ENCODE data around the gene C17orf113. TPM values are rescaled to one million over a fixed set of nuclear protein-coding genes. Genes with fewer than 3 reads are reported as not detected.
A peak's percentile ranks its signal among the peaks of the same experiment; 100 is the strongest.

Gene C17orf113
- total and polyA plus RNA-seq, 2 of the 4 experiments (the other 2 are of a cell fraction): under 0.01 to 0.03 TPM

- Histone ChIP-seq H3K4ac (ENCODE audit: low read depth, low read length) (no peak overlapping the region), H4K20me1 (ENCODE audit: insufficient read depth, low read length) (no peaks in the 10 kb centered on the region), H2BK20ac (ENCODE audit: low read depth, low read length) (no peak overlapping the region), H3K23ac (ENCODE audit: low read depth, low read length) (no peak overlapping the region), H3K4me2 (ENCODE audit: low read depth, low read length) (no peak overlapping the region), H3K9me1 (ENCODE audit: insufficient read depth, low read length) (no peaks in the 10 kb centered on the region), H3K9me3 (ENCODE audit: control insufficient read depth, insufficient read depth, low read length) (no peaks in the 10 kb centered on the region), H3K27ac (ENCODE audit: insufficient read depth, low read length) (no peak overlapping the region), H2BK5ac (ENCODE audit: low read depth, low read length, poor library complexity, severe bottlenecking) (no peak overlapping the region), H3K79me1 (ENCODE audit: low read depth in 1 of 2, low read length in 2 of 2) (no peaks in the 10 kb centered on the region), H2AK9ac (replicated peaks; ENCODE audit: low read depth, low read length, poor library complexity) (peak overlapping the region; percentile 24), H2AFZ (replicated peaks; ENCODE audit: low read length, poor library complexity) (peak overlapping the region; percentile 21), H2BK120ac (ENCODE audit: low read depth, low read length) (no peak overlapping the region), H3K18ac (ENCODE audit: low read depth, low read length) (no peak overlapping the region), H3K36me3 (ENCODE audit: control insufficient read depth, insufficient read depth, low read length) (no peaks in the 10 kb centered on the region), H4K91ac (ENCODE audit: insufficient read depth, low read depth, low read length) (no peak overlapping the region), H2BK15ac (ENCODE audit: low read depth, low read length) (no peak overlapping the region), H3K4me3 (ENCODE audit: insufficient read depth, low read depth, low read length) (no peak overlapping the region), H3K56ac (ENCODE audit: extremely low read depth, insufficient read depth, low read length) (no peak overlapping the region), H2AK5ac (ENCODE audit: low read depth, low read length) (no peak overlapping the region), H3K9ac (ENCODE audit: low read depth, low read length) (no peak overlapping the region), H3K27me3 (ENCODE audit: control insufficient read depth, insufficient read depth, low read length) (peaks cover 47% of the 10 kb centered on the region), H4K5ac (ENCODE audit: low read depth, low read length) (no peak overlapping the region), H3K4me1 (ENCODE audit: control insufficient read depth, insufficient read depth, low read length) (no peaks in the 10 kb centered on the region), H3K14ac (replicated peaks; ENCODE audit: low read depth, low read length) (no peak overlapping the region), H4K8ac (ENCODE audit: low read depth in 2 of 2, low read length in 2 of 2) (no peak overlapping the region)
- in situ Hi-C loops (cut with MboI; ENCODE audit: low sequenced_read_pairs) (no loop called here), intact Hi-C loops (cut with micrococcal nuclease) (no loop called here), dilution Hi-C loops (cut with HindIII; ENCODE audit: low sequenced_read_pairs, unreplicated experiment) (no loop called here)
- TF ChIP-seq SMC3 (IDR thresholded peaks at IDR 0.05; ENCODE audit: low read depth, low read length) (no peak), MAZ (IDR thresholded peaks at IDR 0.05; ENCODE audit: borderline replicate concordance, low read depth, low read length) (no peak), RFX5 (IDR thresholded peaks at IDR 0.05; ENCODE audit: low read depth, low read length) (no peak), ELK1 (IDR thresholded peaks at IDR 0.05; ENCODE audit: borderline replicate concordance, low read depth, low read length) (no peak), USF2 (IDR thresholded peaks at IDR 0.05; ENCODE audit: low read depth, low read length) (no peak), MXI1 (IDR thresholded peaks at IDR 0.05; ENCODE audit: borderline replicate concordance, low read depth, low read length) (no peak), FOS (IDR thresholded peaks at IDR 0.05; ENCODE audit: low read depth, low read length) (no peak), BHLHE40 (IDR thresholded peaks at IDR 0.05; ENCODE audit: low read depth, low read length) (no peak), RCOR1 (IDR thresholded peaks at IDR 0.05; ENCODE audit: insufficient replicate concordance, low read length) (no peak), CTCF (conservative IDR thresholded peaks at IDR 0.05; ENCODE audit: low read depth, low read length) (no peak), NFE2L2 (IDR thresholded peaks at IDR 0.05; ENCODE audit: low read depth, low read length) (no peak), RAD21 (IDR thresholded peaks at IDR 0.05; ENCODE audit: low read length) (no peak), CEBPB (IDR thresholded peaks at IDR 0.05; ENCODE audit: low read depth, low read length) (no peak)
- no peak for DNase-seq
- 73% methylated on average over 3 of the region's 8 CpGs; no CpG with 5 or more reads in 1 of the 2 experiments for WGBS, 2 experiments (ENCODE audit: extremely low coverage in 2 of 2, insufficient read length in 1 of 2)
- ChIA-PET CTCF (interaction anchor here (0.7 kb wide), 1 partner anchor 66 kb away, joined by 3 read pairs; no protein-coding TSS in a partner anchor), POLR2A (ENCODE audit: unreplicated experiment) (no interaction called here)
- no TSS peak for BruUV-seq (replicated peaks)
- ATAC-seq (ENCODE audit: low read depth): no peak
These were observed 38.3 kb upstream of the C17orf113 start for GRCh38 chr17:42088736-42089135.

Data from IMR-90 (cell line).